HCT116 (cell line): Measurements from ENCODE around the gene DHRS7B. TPM values are rescaled to one million over a fixed set of nuclear protein-coding genes. Genes with fewer than 3 reads are reported as not detected.

ENCODE experiments used
- ATAC-seq: fragments of 200-7000 bp; cut with Tn5 transposase; 2 replicates; pipeline ENCODE4 v1.9.1; 2020; ENCODE audit warnings: mild to moderate bottlenecking, moderate library complexity
- BruUV-seq: library from RNA; stranded (reverse); fragments of 400-500 nt; replicated peaks from 2 replicates; lab custom pipeline; 2021; lab: Mats Ljungman, UMichigan
- CTCF ChIA-PET: fragments of 300-600 bp; sonication (Branson Sonifier 250); formaldehyde crosslinking; loops from one replicate; lab custom pipeline; 2021; ENCODE audit warnings: antibody characterized with exemption; lab: Charles Lee
- POLR2A ChIA-PET: fragments of 300-600, 350-600 bp; sonication (Branson Sonifier 250); formaldehyde crosslinking; loops from one replicate; lab custom pipeline; 2021; ENCODE audit warnings: antibody characterized with exemption; lab: Charles Lee
- RAD21 ChIA-PET, 2 experiments: fragments of 300-600 bp; sonication (Branson Sonifier 250); formaldehyde crosslinking; loops; one replicate each; lab custom pipeline; 2023; ENCODE audit warnings: low total read pairs in 2 of 2; ENCODE audit not compliant: uncharacterized antibody in 2 of 2, unreplicated experiment in 2 of 2, low non-redundant PET in 1 of 2; lab: Charles Lee
- DNase-seq: peaks from one replicate; pipeline ENCODE4 v3.0.0-alpha.2; 2010; ENCODE audit warnings: low read depth, low spot score
- H2AFZ ChIP-seq: fragments of 200-600 bp; shearing (Covaris generic), sonication (generic); 2 replicates; pipeline ENCODE4 v1.6.1; 2017; ENCODE audit warnings: low read depth, mixed run types, mixed read lengths, antibody characterized with exemption, low read length; ENCODE audit not compliant: poor library complexity, severe bottlenecking
- H3K27ac ChIP-seq: 2 replicates; pipeline ENCODE4 v1.5.1; 2012; ENCODE audit warnings: low read depth, low read length
- H3K27me3 ChIP-seq: fragments of 200-600 bp; sonication (generic); 2 replicates; pipeline ENCODE4 v1.6.1; 2016; ENCODE audit warnings: mixed run types, low read length, mixed read lengths; ENCODE audit not compliant: insufficient read depth
- H3K36me3 ChIP-seq, 2 experiments: fragments of 200-500 bp in 1 of 2; fragments of 200-600 bp in 1 of 2; sonication (Bioruptor generic) in 1 of 2; sonication (generic) in 1 of 2; 2 replicates each; pipeline versions ENCODE4 v1.5.1 to v1.6.1; 2014 to 2016; ENCODE audit warnings: low read length in 2 of 2, inconsistent platforms in 1 of 2, mixed read lengths in 1 of 2, mixed run types in 1 of 2; ENCODE audit not compliant: insufficient read depth in 2 of 2, control insufficient read depth in 1 of 2
- H3K4me1 ChIP-seq, 2 experiments: fragments of 200-600 bp in 1 of 2; sonication (generic) in 1 of 2; 2 replicates each; pipeline versions ENCODE4 v1.5.1 to v1.6.1; 2012 to 2017; ENCODE audit warnings: low read length in 2 of 2, inconsistent platforms in 1 of 2, mild to moderate bottlenecking in 1 of 2, mixed read lengths in 1 of 2, mixed run types in 1 of 2, moderate library complexity in 1 of 2; ENCODE audit not compliant: insufficient read depth in 2 of 2, control insufficient read depth in 1 of 2
- H3K4me2 ChIP-seq: fragments of 200-600 bp; sonication (generic); 2 replicates; pipeline ENCODE4 v1.6.1; 2017; ENCODE audit warnings: mixed run types, low read length, mixed read lengths
- H3K4me3 ChIP-seq, 2 experiments: fragments of 200-600 bp in 1 of 2; sonication (generic) in 1 of 2; replicated peaks in 1 of 2; 2 replicates each; pipeline ENCODE4 v1.5.1; 2011 to 2016; ENCODE audit warnings: low read length in 2 of 2, control low read depth in 1 of 2, low read depth in 1 of 2, mild to moderate bottlenecking in 1 of 2, mixed read lengths in 1 of 2, mixed run types in 1 of 2
- H3K79me2 ChIP-seq: fragments of 200-600 bp; sonication (generic); 2 replicates; pipeline ENCODE4 v1.6.1; 2017; ENCODE audit warnings: mild to moderate bottlenecking, mixed run types, low read length, moderate library complexity, mixed read lengths; ENCODE audit not compliant: insufficient read depth
- H3K9ac ChIP-seq: fragments of 200-600 bp; sonication (generic); 2 replicates; pipeline ENCODE4 v1.6.1; 2016; ENCODE audit warnings: low read length, mixed read lengths
- H3K9me2 ChIP-seq: fragments of 200-600 bp; sonication (generic), shearing (Covaris generic); 2 replicates; pipeline ENCODE4 v1.6.1; 2017; ENCODE audit warnings: mixed run types, mild to moderate bottlenecking, moderate library complexity; ENCODE audit not compliant: insufficient read depth
- H3K9me3 ChIP-seq, 2 experiments: fragments of 200-500 bp in 1 of 2; fragments of 200-600 bp in 1 of 2; sonication (Bioruptor generic) in 1 of 2; sonication (generic) in 1 of 2; 2 replicates each; pipeline ENCODE4 v1.6.1; 2014 to 2017; ENCODE audit warnings: low read length in 2 of 2, mixed read lengths in 2 of 2, inconsistent platforms in 1 of 2, low read depth in 1 of 2, mild to moderate bottlenecking in 1 of 2, mixed run types in 1 of 2, moderate library complexity in 1 of 2; ENCODE audit not compliant: control insufficient read depth in 1 of 2, insufficient read depth in 1 of 2
- H4K20me1 ChIP-seq: fragments of 200-600 bp; sonication (generic), shearing (Covaris generic); 2 replicates; pipeline ENCODE4 v1.6.1; 2017; ENCODE audit warnings: mixed run types, mild to moderate bottlenecking, moderate library complexity; ENCODE audit not compliant: insufficient read depth
- ATF3 ChIP-seq: IDR thresholded peaks from 2 replicates; pipeline ENCODE4 v1.6.1; 2012
- CBX3 ChIP-seq: IDR thresholded peaks from 2 replicates; pipeline ENCODE4 v1.6.1; 2012; ENCODE audit warnings: low read depth
- CEBPB ChIP-seq: IDR thresholded peaks from 2 replicates; pipeline ENCODE4 v1.6.1; 2012; ENCODE audit warnings: low read depth
- CTCF ChIP-seq, 3 experiments: fragments of 200-600 bp in 1 of 3; sonication (generic) in 1 of 3; IDR thresholded peaks in 2 of 3; conservative IDR thresholded peaks in 1 of 3; 2 replicates each; pipeline ENCODE4 v1.5.1; 2012 to 2017; ENCODE audit warnings: low read depth in 2 of 3, low read length in 2 of 3, antibody characterized with exemption in 1 of 3, borderline replicate concordance in 1 of 3, control low read depth in 1 of 3, mild to moderate bottlenecking in 1 of 3, mixed read lengths in 1 of 3, mixed run types in 1 of 3, moderate library complexity in 1 of 3; ENCODE audit not compliant: insufficient read depth in 1 of 3
- EGR1 ChIP-seq: IDR thresholded peaks from 2 replicates; pipeline ENCODE4 v1.6.1; 2012; ENCODE audit warnings: low read depth
- EZH2 ChIP-seq: fragments of 200-600 bp; sonication (generic); IDR thresholded peaks from 2 replicates; pipeline ENCODE4 v1.6.1; 2017; ENCODE audit warnings: antibody characterized with exemption, mixed run types
- EZH2phosphoT487 ChIP-seq: fragments of 200-600 bp; IDR thresholded peaks from 2 replicates; pipeline ENCODE4 v1.6.1; 2018; ENCODE audit warnings: antibody characterized with exemption, borderline replicate concordance
- FOSL1 ChIP-seq: IDR thresholded peaks from 2 replicates; pipeline ENCODE4 v1.6.1; 2012; ENCODE audit warnings: low read depth
- MAX ChIP-seq: IDR thresholded peaks from 2 replicates; pipeline ENCODE4 v1.6.1; 2012
- POLR2AphosphoS5 ChIP-seq: IDR thresholded peaks from 2 replicates; pipeline ENCODE4 v1.6.1; 2011; ENCODE audit warnings: mild to moderate bottlenecking, low read depth, low read length, moderate library complexity
- RAD21 ChIP-seq: IDR thresholded peaks from 2 replicates; pipeline ENCODE4 v1.6.1; 2012; ENCODE audit warnings: low read depth, mild to moderate bottlenecking
- REST ChIP-seq: IDR thresholded peaks from 2 replicates; pipeline ENCODE4 v1.6.1; 2012; ENCODE audit warnings: low read depth
- SIN3A ChIP-seq: IDR thresholded peaks from 2 replicates; pipeline ENCODE4 v1.6.1; 2012; ENCODE audit warnings: low read depth
- SP1 ChIP-seq: IDR thresholded peaks from 2 replicates; pipeline ENCODE4 v1.6.1; 2012; ENCODE audit warnings: low read depth
- SRF ChIP-seq: IDR thresholded peaks from 2 replicates; pipeline ENCODE4 v1.6.1; 2012; ENCODE audit warnings: low read depth
- TCF7L2 ChIP-seq: IDR thresholded peaks from 2 replicates; pipeline ENCODE4 v1.7.0; 2011; ENCODE audit warnings: borderline replicate concordance, inconsistent platforms; ENCODE audit not compliant: insufficient read depth, insufficient read length; ENCODE audit errors: extremely low read depth
- ZBTB33 ChIP-seq: IDR thresholded peaks from 2 replicates; pipeline ENCODE4 v1.6.1; 2011; ENCODE audit warnings: mild to moderate bottlenecking, low read length, moderate library complexity; ENCODE audit not compliant: insufficient replicate concordance; ENCODE audit errors: extremely low read depth
- ZFX ChIP-seq: fragments of 450-650 bp; IDR thresholded peaks from 2 replicates; pipeline ENCODE4 v1.6.1; 2017
- ZNF274 ChIP-seq: fragments of 200-500 bp; sonication (Bioruptor generic); IDR thresholded peaks from 2 replicates; pipeline ENCODE4 v1.6.1; 2014; ENCODE audit warnings: mild to moderate bottlenecking, low read depth, low read length, inconsistent platforms
- intact Hi-C: fragments of 100-400 bp; cut with micrococcal nuclease; formaldehyde crosslinking; loops from 2 replicates; pipeline ENCODE4 v1.10.0; 2022
- total RNA-seq: library from RNA; stranded (reverse); gene quantifications from one replicate; pipeline ENCODE4 v1.2.1, GENCODE V29; 2021; ENCODE audit not compliant: unreplicated experiment

The DHRS7B gene
- total RNA-seq, 1 experiment from 2014 or later = 19.6 TPM

- DNase-seq (peak; percentile 74), ATAC-seq (peak; percentile 94)
- Histone ChIP-seq H3K4me2 (peak overlapping the region; percentile 58), H3K9me2 (no peaks in the 10 kb centered on the region), H2AFZ (peak overlapping the region; percentile 74), H3K36me3 (no peaks in the 10 kb centered on the region), H3K9ac (no peak overlapping the region), H3K79me2 (no peaks in the 10 kb centered on the region), H4K20me1 (no peaks in the 10 kb centered on the region), H3K4me1 (peaks cover 6 to 10% of the 10 kb centered on the region in 2 experiments; a peak in 3 of 4 replicates), H3K9me3 (no peaks in the 10 kb centered on the region), H3K27ac (no peak overlapping the region), H3K4me3 (no peak overlapping the region), H3K27me3 (no peaks in the 10 kb centered on the region)
- intact Hi-C loops = loop anchor here (5.0 kb wide), 1 partner anchor 77 kb away; the partner anchor contains the start of gene USP22
- ChIA-PET CTCF (interaction anchor here (0.6 to 2.3 kb wide), 18 partner anchors 9 to 542 kb away, joined by 3 to 16 read pairs (median 5); partner anchors contain the start of gene USP22), RAD21 (interaction anchor here in 1 of 2 experiments (0.6 kb wide), 1 partner anchor 245 kb away, joined by 3 read pairs; no protein-coding TSS in a partner anchor), POLR2A (interaction anchor here (0.8 kb wide), 2 partner anchors 10 to 156 kb away, joined by 3 read pairs; no protein-coding TSS in a partner anchor)
- no TSS peak for BruUV-seq
- TF ChIP-seq ATF3 (no peak), EGR1 (no peak), EZH2 (no peak), TCF7L2 (no peak), ZFX (no peak), EZH2phosphoT487 (no peak), FOSL1 (no peak), ZNF274 (no peak), REST (no peak), SRF (no peak), SIN3A (no peak), CTCF (IDR thresholded peaks at IDR 0.05 in 2 of 3, conservative IDR thresholded peaks at IDR 0.05 in 1 of 3; ENCODE audit: borderline replicate concordance in 1 of 3, insufficient read depth in 1 of 3, low read depth in 2 of 3, low read length in 2 of 3) (peak; percentile 73 to 95 (median 91); a peak in 5 of 6 replicates), ZBTB33 (no peak), SP1 (no peak), RAD21 (peak; percentile 73), CEBPB (no peak), MAX (no peak), CBX3 (no peak; the same call in 1 of the 2 replicates), POLR2AphosphoS5 (no peak)
Observed at GRCh38 chr17:21119247-21119918, 7.4 kb upstream of the DHRS7B start.
